ENCODE results near the gene NRG2. TPM values are rescaled to one million over a fixed set of nuclear protein-coding genes. Genes with fewer than 3 reads are reported as not detected.

The NRG2 gene
- total and polyA plus RNA-seq, 11 donors: 0.72 to 4.8 (median 3.4) TPM

- no peak for ATAC-seq
- no peaks in the 10 kb centered on the region for H3K9me3 ChIP-seq
- TF ChIP-seq CTCF (IDR thresholded peaks at IDR 0.05) (no peak), POLR2A (IDR thresholded peaks at IDR 0.05) (no peak)
- no peak for DNase-seq
- H3K27ac ChIP-seq: no peak overlapping the region
- 94 to 99% (median 97%) methylated on average over 4 of the region's 4 CpGs for WGBS, 4 donors
- intact Hi-C loops (cut with DNase I): no loop called here
- peaks cover 0 to 4% (median 0%) of the 10 kb centered on the region in 9 donors for H3K36me3 ChIP-seq
- H3K4me3 ChIP-seq: no peak overlapping the region
- H3K27me3 ChIP-seq: no peaks in the 10 kb centered on the region
- H3K4me1 ChIP-seq: peaks cover 0 to 24% (median 5%) of the 10 kb centered on the region in 12 donors
Measured at GRCh38 chr5:139885857-139886208, 157.3 kb downstream of the NRG2 start.

GRCh38 chr5:139885172-139885856 lies 157.8 kb downstream of the NRG2 start:
- DNase-seq (no peak), ATAC-seq (no peak)
- no peak for TF ChIP-seq POLR2A (IDR thresholded peaks at IDR 0.05)
- no peak for TF ChIP-seq CTCF (IDR thresholded peaks at IDR 0.05)
- no peak overlapping the region for H3K4me3 ChIP-seq
- intact Hi-C loops (cut with DNase I): no loop called here
- H3K4me1 ChIP-seq: peaks cover 0 to 29% (median 9%) of the 10 kb centered on the region in 12 donors
- no peaks in the 10 kb centered on the region for H3K9me3 ChIP-seq
- peaks cover 0 to 4% (median 0%) of the 10 kb centered on the region in 9 donors for H3K36me3 ChIP-seq
- no peak overlapping the region for H3K27ac ChIP-seq
- H3K27me3 ChIP-seq: no peaks in the 10 kb centered on the region
- 86 to 88% (median 87%) methylated on average over 15 of the region's 15 CpGs for WGBS, 4 donors

- H3K36me3 ChIP-seq: peaks cover 0 to 4% (median 0%) of the 10 kb centered on the region in 9 donors
- DNase-seq (no peak), ATAC-seq (no peak)
- peaks cover 0 to 33% (median 14%) of the 10 kb centered on the region in 12 donors for H3K4me1 ChIP-seq
- intact Hi-C loops (cut with DNase I): loop anchor here in 3 of 10 donors (5.0 kb wide), 2 partner anchors 68 to 83 kb away; no protein-coding TSS in a partner anchor
- H3K27me3 ChIP-seq: no peaks in the 10 kb centered on the region
- H3K27ac ChIP-seq: peak overlapping the region in 2 of 12 donors; percentile 6 to 35
- TF ChIP-seq POLR2A (IDR thresholded peaks at IDR 0.05) (no peak), CTCF (IDR thresholded peaks at IDR 0.05) (no peak)
- no peak overlapping the region for H3K4me3 ChIP-seq
- no peaks in the 10 kb centered on the region for H3K9me3 ChIP-seq
- 67 to 77% (median 74%) methylated on average over 3 of the region's 3 CpGs for WGBS, 4 donors
Measured at GRCh38 chr5:139884734-139885133, 158.4 kb downstream of the NRG2 start.

- no peaks in the 10 kb centered on the region for H3K27me3 ChIP-seq
- TF ChIP-seq CTCF (IDR thresholded peaks at IDR 0.05) (no peak), POLR2A (IDR thresholded peaks at IDR 0.05) (no peak)
- peaks cover 0 to 33% (median 15%) of the 10 kb centered on the region in 12 donors for H3K4me1 ChIP-seq
- 47 to 66% (median 51%) methylated on average over 3 of the region's 3 CpGs for WGBS, 4 donors
- H3K9me3 ChIP-seq: no peaks in the 10 kb centered on the region
- intact Hi-C loops (cut with DNase I): loop anchor here in 3 of 10 donors (5.0 kb wide), 2 partner anchors 68 to 83 kb away; no protein-coding TSS in a partner anchor
- peak overlapping the region in 3 of 12 donors; percentile 35 to 48 (median 47) for H3K27ac ChIP-seq
- peak in 4 of 5 donors; percentile 43 to 79 (median 64) for DNase-seq
- peak; percentile 82 to 91 (median 87) for ATAC-seq
- no peak overlapping the region for H3K4me3 ChIP-seq
- peaks cover 0 to 4% (median 0%) of the 10 kb centered on the region in 9 donors for H3K36me3 ChIP-seq
Measured at GRCh38 chr5:139884144-139884543, 159.0 kb downstream of the NRG2 start.
